ENCODE results near the gene CCSER1.
"Not testable (repeated sequence)": the region's sequence is repeated elsewhere in the genome, so short reads cannot be mapped to it uniquely, and the experiment has no call there.

Gene CCSER1

DNA sequence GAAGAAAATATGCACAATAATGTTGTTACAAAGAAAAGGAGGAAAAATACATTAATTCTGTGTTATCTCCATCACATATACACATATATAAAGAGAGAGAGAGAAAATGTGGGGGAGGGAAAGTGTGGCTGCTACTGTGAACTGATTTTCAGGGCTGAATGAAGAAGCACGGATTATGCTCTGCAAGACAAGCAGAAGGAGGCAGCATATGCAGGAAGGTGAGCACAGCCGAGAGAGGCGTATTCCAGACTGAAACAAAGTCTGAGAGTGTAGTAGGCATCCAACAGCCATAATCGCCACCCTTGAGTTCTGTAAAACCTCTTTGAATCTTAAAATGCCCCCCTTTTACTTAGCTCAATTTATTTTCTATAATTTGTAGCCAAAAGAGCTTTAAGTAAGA lies 1094.8 kb downstream of the CCSER1 start:
- Histone ChIP-seq H3K36me3 (ENCODE audit: insufficient read depth, low read depth, low read length) (no peaks in the 10 kb centered on the region), H3K4me3 (ENCODE audit: low read length) (no peak overlapping the region), H3K9ac (ENCODE audit: low read depth, low read length) (no peak overlapping the region), H3K9me3 (ENCODE audit: insufficient read depth, low read depth, low read length) (no peaks in the 10 kb centered on the region), H3K27me3 (ENCODE audit: insufficient read depth, low read length) (no peaks in the 10 kb centered on the region), H3K27ac (ENCODE audit: low read length) (no peak overlapping the region), H3K4me1 (ENCODE audit: insufficient read depth, low read length) (no peaks in the 10 kb centered on the region)

DNA sequence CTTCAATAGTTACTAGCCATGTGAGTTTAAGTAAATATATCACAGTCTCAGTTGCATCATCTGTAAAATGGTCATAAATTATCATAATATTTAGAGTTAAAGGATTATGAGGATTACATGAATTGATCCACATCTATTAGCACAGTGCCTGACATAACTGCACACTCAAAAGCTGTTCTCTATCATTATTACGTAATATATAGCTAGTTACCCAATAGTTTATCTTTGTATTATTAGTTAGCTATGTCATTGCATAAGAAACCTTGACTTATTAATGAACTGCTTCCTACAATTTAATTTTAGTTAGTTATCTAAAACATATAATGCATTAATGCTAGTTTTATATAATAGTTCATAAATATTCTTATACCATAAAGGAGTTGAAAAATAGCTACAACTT lies 1099.7 kb downstream of the CCSER1 start:
- no peaks in the 10 kb centered on the region for H3K27me3 ChIP-seq (ENCODE audit: insufficient read depth, low read length)
- H3K4me3 ChIP-seq (ENCODE audit: low read length), result no peak overlapping the region
- H3K4me1 ChIP-seq (ENCODE audit: insufficient read depth, low read length), result no peaks in the 10 kb centered on the region
- no peaks in the 10 kb centered on the region for H3K9me3 ChIP-seq (ENCODE audit: insufficient read depth, low read depth, low read length)
- no peak overlapping the region for H3K9ac ChIP-seq (ENCODE audit: low read depth, low read length)
- no peaks in the 10 kb centered on the region for H3K36me3 ChIP-seq (ENCODE audit: insufficient read depth, low read depth, low read length)
- H3K27ac ChIP-seq (ENCODE audit: low read length), result no peak overlapping the region

DNA sequence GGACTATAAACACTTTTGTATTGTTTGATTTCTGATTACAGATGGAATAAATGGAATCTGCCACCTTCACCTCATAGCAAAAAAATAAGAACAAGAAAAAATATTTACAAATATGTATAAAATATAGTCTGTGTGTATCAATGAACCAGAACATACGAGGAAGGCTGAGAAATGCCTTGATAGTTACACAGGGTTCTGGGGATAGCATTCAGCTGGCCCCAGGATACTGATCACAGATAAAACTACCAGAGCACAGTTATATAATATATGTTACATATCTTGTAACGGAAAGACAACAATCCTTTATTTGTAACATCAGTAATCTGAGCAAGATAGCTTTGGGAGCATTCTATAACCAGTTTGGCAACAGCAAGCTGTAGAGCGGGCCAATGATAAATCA lies 1101.5 kb downstream of the CCSER1 start:
- Histone ChIP-seq H3K27ac (ENCODE audit: low read length) (no peak overlapping the region), H3K9me3 (ENCODE audit: insufficient read depth, low read depth, low read length) (no peaks in the 10 kb centered on the region), H3K27me3 (ENCODE audit: insufficient read depth, low read length) (no peaks in the 10 kb centered on the region), H3K9ac (ENCODE audit: low read depth, low read length) (no peak overlapping the region), H3K4me1 (ENCODE audit: insufficient read depth, low read length) (peaks cover 9% of the 10 kb centered on the region; the same call in 1 of the 2 replicates), H3K36me3 (ENCODE audit: insufficient read depth, low read depth, low read length) (no peaks in the 10 kb centered on the region), H3K4me3 (ENCODE audit: low read length) (no peak overlapping the region)

DNA sequence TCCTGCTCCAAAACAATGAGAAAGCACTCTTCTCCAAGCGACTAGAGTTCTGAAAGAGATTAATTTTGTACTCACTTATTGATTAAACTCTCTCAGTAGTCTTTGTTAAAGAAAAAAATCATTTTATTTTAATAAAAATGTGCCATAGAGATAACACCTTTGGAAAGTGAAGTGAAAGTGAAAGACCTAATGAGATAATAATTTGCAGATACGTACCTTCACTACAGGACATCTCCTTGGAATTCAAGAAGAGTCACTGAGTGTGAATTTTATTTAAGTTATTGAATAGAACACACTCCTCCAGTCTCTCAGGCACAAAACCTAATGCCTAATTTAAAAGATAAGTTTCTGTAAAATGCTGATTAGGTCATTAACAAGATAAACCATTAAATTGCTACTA lies 1106.0 kb downstream of the CCSER1 start:
- Histone ChIP-seq H3K36me3 (ENCODE audit: insufficient read depth, low read depth, low read length) (no peaks in the 10 kb centered on the region), H3K9ac (ENCODE audit: low read depth, low read length) (no peak overlapping the region), H3K4me3 (ENCODE audit: low read length) (no peak overlapping the region), H3K27ac (ENCODE audit: low read length) (no peak overlapping the region), H3K4me1 (ENCODE audit: insufficient read depth, low read length) (peaks cover 12% of the 10 kb centered on the region; the same call in 1 of the 2 replicates), H3K9me3 (ENCODE audit: insufficient read depth, low read depth, low read length) (no peaks in the 10 kb centered on the region), H3K27me3 (ENCODE audit: insufficient read depth, low read length) (no peaks in the 10 kb centered on the region)

DNA sequence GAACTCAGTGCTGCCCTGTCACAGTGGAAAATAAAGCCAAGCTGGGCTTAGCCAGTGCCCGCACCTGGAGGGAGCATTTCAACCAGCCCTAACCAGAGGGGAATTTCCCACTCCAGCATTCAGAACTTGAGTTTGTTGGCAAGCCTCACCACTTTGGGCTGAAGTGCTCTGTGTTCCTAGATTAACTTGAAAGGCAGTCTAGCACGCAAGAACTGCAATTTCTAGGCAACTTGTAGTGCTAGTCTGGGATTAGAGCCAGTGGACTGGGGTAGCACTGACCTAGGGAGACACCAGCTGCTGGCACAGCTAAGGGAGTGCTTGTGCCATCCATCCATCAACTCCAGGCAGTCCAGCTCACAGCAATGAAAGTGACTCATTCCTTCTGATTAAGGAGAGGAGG lies 1115.9 kb downstream of the CCSER1 start:
- Histone ChIP-seq H3K27ac (ENCODE audit: low read length) (no peak overlapping the region), H3K36me3 (ENCODE audit: insufficient read depth, low read depth, low read length) (no peaks in the 10 kb centered on the region), H3K27me3 (ENCODE audit: insufficient read depth, low read length) (no peaks in the 10 kb centered on the region), H3K4me3 (ENCODE audit: low read length) (no peak overlapping the region), H3K9me3 (ENCODE audit: insufficient read depth, low read depth, low read length) (no peaks in the 10 kb centered on the region), H3K4me1 (ENCODE audit: insufficient read depth, low read length) (no peaks in the 10 kb centered on the region), H3K9ac (ENCODE audit: low read depth, low read length) (no peak overlapping the region)

DNA sequence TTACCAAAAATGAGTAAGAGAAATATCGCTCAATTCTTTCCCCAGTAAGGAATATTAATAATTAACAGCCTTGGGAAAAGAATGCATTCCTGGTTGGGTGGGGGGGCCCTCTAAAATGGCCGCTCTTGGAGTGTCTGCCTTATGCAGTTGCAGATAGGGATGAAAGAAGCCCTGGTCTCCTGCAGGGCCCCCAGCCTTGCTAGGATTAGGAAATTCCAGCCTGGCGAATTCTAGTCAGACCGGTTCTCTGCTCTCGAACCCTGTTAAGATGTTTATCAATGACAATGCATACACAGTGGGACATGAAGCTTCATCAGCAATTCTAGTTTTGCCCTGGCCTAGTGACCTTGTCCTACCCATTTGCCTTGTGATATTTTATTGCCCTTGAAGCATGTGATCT lies 1128.8 kb downstream of the CCSER1 start:
- H3K36me3 ChIP-seq (ENCODE audit: insufficient read depth, low read depth, low read length), result no peaks in the 10 kb centered on the region
- H3K27ac ChIP-seq (ENCODE audit: low read length), result no peak overlapping the region
- H3K9me3 ChIP-seq (ENCODE audit: insufficient read depth, low read depth, low read length), result peaks cover 24% of the 10 kb centered on the region
- no peak overlapping the region for H3K9ac ChIP-seq (ENCODE audit: low read depth, low read length)
- H3K4me3 ChIP-seq (ENCODE audit: low read length), result no peak overlapping the region
- H3K4me1 ChIP-seq (ENCODE audit: insufficient read depth, low read length), result no peaks in the 10 kb centered on the region
- no peaks in the 10 kb centered on the region for H3K27me3 ChIP-seq (ENCODE audit: insufficient read depth, low read length)

DNA sequence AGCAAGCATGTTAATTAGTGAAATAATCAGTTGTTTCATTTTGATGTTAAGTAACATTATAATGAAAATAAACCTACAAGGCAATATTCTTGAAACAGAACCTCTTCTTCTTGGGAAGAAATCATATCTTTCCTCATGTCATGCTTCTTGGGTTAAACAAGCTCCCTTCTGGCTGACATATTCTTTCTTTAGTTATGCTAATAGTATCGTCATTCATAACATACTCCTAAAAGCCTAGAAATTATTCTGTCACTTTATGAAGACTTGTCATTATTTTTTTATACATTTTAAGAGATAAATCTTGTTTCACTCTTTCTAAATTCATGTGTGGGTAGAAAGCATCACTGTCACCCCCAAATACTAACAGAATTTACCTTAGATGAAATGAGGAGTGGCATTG lies 1129.6 kb downstream of the CCSER1 start:
- no peak overlapping the region for H3K9ac ChIP-seq (ENCODE audit: low read depth, low read length)
- H3K36me3 ChIP-seq (ENCODE audit: insufficient read depth, low read depth, low read length), result no peaks in the 10 kb centered on the region
- no peak overlapping the region for H3K4me3 ChIP-seq (ENCODE audit: low read length)
- H3K9me3 ChIP-seq (ENCODE audit: insufficient read depth, low read depth, low read length), result peaks cover 24% of the 10 kb centered on the region
- H3K27me3 ChIP-seq (ENCODE audit: insufficient read depth, low read length), result no peaks in the 10 kb centered on the region
- no peaks in the 10 kb centered on the region for H3K4me1 ChIP-seq (ENCODE audit: insufficient read depth, low read length)
- H3K27ac ChIP-seq (ENCODE audit: low read length), result no peak overlapping the region

DNA sequence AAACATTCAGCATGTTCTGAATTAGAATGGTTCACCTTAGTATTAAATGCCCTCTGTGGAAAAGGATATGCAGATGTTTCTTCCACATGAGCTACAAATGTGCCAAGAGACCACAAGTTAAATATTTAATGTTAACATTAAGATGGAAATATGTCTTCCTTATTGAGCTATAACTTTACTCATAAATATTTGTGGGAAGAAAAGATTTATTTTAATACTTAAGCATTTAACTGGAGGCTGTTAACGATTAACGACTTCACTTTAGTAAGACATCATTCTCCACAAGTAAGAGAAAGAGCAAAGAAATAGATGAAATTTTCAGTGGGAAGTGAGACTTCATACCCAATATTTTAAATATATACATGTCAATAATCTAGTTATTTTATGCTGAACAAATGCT lies 1130.5 kb downstream of the CCSER1 start:
- peaks cover 24% of the 10 kb centered on the region for H3K9me3 ChIP-seq (ENCODE audit: insufficient read depth, low read depth, low read length)
- no peaks in the 10 kb centered on the region for H3K36me3 ChIP-seq (ENCODE audit: insufficient read depth, low read depth, low read length)
- no peak overlapping the region for H3K4me3 ChIP-seq (ENCODE audit: low read length)
- H3K27ac ChIP-seq (ENCODE audit: low read length), result no peak overlapping the region
- H3K4me1 ChIP-seq (ENCODE audit: insufficient read depth, low read length), result no peaks in the 10 kb centered on the region
- H3K27me3 ChIP-seq (ENCODE audit: insufficient read depth, low read length), result no peaks in the 10 kb centered on the region
- no peak overlapping the region for H3K9ac ChIP-seq (ENCODE audit: low read depth, low read length)

DNA sequence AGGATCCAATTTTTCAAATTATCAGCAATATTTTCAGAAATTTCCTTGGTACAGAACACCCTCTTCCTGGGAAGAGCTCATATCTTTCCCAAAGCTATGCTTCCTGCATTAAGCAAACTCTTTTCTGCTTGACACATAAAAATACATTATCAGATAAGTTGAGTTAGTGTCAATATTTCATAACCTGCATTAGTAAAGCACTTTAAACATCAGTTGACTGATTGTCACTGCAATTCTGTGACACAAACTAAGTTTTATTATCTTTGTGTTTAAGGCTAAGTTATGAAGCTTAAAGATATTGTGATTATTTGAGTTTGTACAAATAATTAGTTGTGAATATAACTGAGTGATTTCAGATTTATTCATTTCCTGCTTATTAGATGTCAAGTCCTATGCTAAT lies 1131.1 kb downstream of the CCSER1 start:
- Histone ChIP-seq H3K9me3 (ENCODE audit: insufficient read depth, low read depth, low read length) (peaks cover 24% of the 10 kb centered on the region), H3K4me3 (ENCODE audit: low read length) (no peak overlapping the region), H3K36me3 (ENCODE audit: insufficient read depth, low read depth, low read length) (no peaks in the 10 kb centered on the region), H3K27ac (ENCODE audit: low read length) (no peak overlapping the region), H3K9ac (ENCODE audit: low read depth, low read length) (no peak overlapping the region), H3K4me1 (ENCODE audit: insufficient read depth, low read length) (no peaks in the 10 kb centered on the region), H3K27me3 (ENCODE audit: insufficient read depth, low read length) (no peaks in the 10 kb centered on the region)

DNA sequence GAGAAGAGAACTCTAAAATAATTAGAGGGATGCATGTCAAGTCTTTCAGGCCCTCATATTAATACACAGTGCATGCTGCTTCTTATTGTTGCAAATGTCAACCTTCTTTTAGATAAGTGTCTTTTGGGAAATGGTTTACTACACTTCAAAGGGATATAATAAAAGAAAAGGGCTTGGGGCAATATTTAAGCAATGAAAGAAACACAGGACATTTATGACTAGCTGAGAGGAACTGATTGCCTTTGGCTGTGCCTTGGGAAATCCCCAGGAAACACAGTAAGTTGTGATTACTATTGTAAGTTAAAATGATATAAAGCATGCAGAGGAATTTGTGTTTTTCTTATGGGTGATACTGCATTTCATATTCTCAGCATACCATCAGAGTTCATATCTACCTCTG lies 1140.3 kb downstream of the CCSER1 start:
- Histone ChIP-seq H3K9ac (ENCODE audit: low read depth, low read length) (no peak overlapping the region), H3K27me3 (ENCODE audit: insufficient read depth, low read length) (no peaks in the 10 kb centered on the region), H3K36me3 (ENCODE audit: insufficient read depth, low read depth, low read length) (no peaks in the 10 kb centered on the region), H3K27ac (ENCODE audit: low read length) (no peak overlapping the region), H3K4me3 (ENCODE audit: low read length) (no peak overlapping the region), H3K9me3 (ENCODE audit: insufficient read depth, low read depth, low read length) (no peaks in the 10 kb centered on the region), H3K4me1 (ENCODE audit: insufficient read depth, low read length) (peaks cover 13% of the 10 kb centered on the region; the same call in 1 of the 2 replicates)

DNA sequence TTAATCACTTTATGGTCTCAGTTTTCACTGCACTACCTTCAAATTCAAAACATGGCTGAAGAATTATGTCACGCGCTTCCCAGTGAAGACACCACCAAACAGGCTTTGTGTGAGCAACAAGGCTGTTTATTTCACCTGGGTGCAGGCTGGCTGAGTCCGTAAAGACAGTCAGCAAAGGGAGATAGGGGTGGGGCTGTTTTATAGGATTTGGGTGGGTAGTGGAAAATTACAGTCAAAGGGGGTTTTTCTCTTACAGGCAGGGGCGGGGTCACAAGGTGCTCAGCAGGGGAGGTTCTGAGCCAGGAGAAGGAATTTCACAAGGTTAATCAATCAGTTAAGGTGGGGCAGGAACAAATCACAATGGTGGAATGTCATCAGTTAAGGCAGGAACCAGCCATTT lies 1141.3 kb downstream of the CCSER1 start:
- H3K27me3 ChIP-seq (ENCODE audit: insufficient read depth, low read length); H3K9me3 ChIP-seq (ENCODE audit: insufficient read depth, low read depth, low read length); H3K27ac ChIP-seq (ENCODE audit: low read length); H3K9ac ChIP-seq (ENCODE audit: low read depth, low read length); H3K36me3 ChIP-seq (ENCODE audit: insufficient read depth, low read depth, low read length); H3K4me3 ChIP-seq (ENCODE audit: low read length): not testable (repeated sequence)
- H3K4me1 ChIP-seq (ENCODE audit: insufficient read depth, low read length), result peaks cover 13% of the 10 kb centered on the region; the same call in 1 of the 2 replicates

DNA sequence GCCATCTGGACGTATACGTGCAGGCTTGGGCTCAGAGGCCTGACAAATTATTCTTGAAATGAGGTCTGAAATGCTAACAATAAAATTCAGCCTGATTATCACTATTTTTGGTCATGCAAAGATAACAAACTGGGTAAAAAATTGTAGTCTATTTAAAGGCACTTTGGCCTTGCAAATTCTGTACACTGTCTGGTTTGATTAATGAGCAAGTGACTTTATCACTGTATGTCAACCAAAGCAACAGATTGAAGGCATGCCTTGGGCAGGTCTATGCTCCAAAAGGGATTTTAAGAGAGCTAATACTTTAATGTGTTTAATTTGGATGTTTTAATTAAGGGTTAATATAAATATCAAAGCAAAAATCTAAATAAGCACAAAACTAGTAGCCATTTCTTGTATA lies 1141.7 kb downstream of the CCSER1 start:
- Histone ChIP-seq H3K27ac (ENCODE audit: low read length) (no peak overlapping the region), H3K4me1 (ENCODE audit: insufficient read depth, low read length) (peaks cover 13% of the 10 kb centered on the region; the same call in 1 of the 2 replicates), H3K4me3 (ENCODE audit: low read length) (no peak overlapping the region), H3K9ac (ENCODE audit: low read depth, low read length) (no peak overlapping the region), H3K36me3 (ENCODE audit: insufficient read depth, low read depth, low read length) (no peaks in the 10 kb centered on the region), H3K27me3 (ENCODE audit: insufficient read depth, low read length) (no peaks in the 10 kb centered on the region), H3K9me3 (ENCODE audit: insufficient read depth, low read depth, low read length) (no peaks in the 10 kb centered on the region)

DNA sequence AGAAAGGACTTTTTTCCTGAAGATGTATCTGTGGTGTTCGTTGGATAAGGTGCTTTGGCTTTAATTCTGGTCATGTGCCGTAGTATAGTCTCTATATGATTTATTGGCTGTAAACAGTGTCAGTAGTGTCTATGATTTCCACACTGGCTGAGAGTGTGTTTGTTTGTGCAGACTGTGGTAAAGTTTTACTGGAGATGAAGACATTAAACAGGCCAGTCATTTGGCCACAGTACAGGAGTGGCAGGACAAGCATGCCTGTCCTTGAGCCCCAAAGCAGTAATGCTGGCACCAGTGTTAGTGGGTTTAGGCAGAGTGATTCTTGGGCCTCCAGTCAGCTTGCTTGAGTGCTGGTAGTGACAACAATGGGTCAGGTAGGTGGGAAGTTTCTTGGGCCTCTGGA lies 1152.7 kb downstream of the CCSER1 start:
- Histone ChIP-seq H3K4me1 (ENCODE audit: insufficient read depth, low read length) (no peaks in the 10 kb centered on the region), H3K9me3 (ENCODE audit: insufficient read depth, low read depth, low read length) (no peaks in the 10 kb centered on the region)

More for the DNA sequence above, 1152.7 kb downstream of the CCSER1 start:
- H3K27ac ChIP-seq (ENCODE audit: low read length), result no peak overlapping the region
- H3K4me3 ChIP-seq (ENCODE audit: low read length), result no peak overlapping the region
- H3K36me3 ChIP-seq (ENCODE audit: insufficient read depth, low read depth, low read length), result no peaks in the 10 kb centered on the region
- H3K27me3 ChIP-seq (ENCODE audit: insufficient read depth, low read length), result no peaks in the 10 kb centered on the region
- H3K9ac ChIP-seq (ENCODE audit: low read depth, low read length), result no peak overlapping the region

Measured in iPS-20b (cell line).